H9 (cell line): ENCODE measurements around the gene TPD52L2. TPM values are rescaled to one million over a fixed set of nuclear protein-coding genes. Genes with fewer than 3 reads are reported as not detected.

Experiments
- DNase-seq: peaks from one replicate; pipeline ENCODE4 v3.0.0-alpha.2; 2017
- H2AFZ ChIP-seq: one replicate; pipeline ENCODE4 v1.6.1; 2013; ENCODE audit warnings: mild to moderate bottlenecking, low read length, control low read depth, moderate library complexity
- H2AK5ac ChIP-seq: 2 replicates; pipeline ENCODE4 v1.6.1; 2013; ENCODE audit warnings: low read length, control low read depth, mixed read lengths; ENCODE audit not compliant: insufficient read length
- H2BK120ac ChIP-seq: one replicate; pipeline ENCODE4 v1.6.1; 2013; ENCODE audit warnings: low read depth, mild to moderate bottlenecking, low read length, control low read depth, inconsistent platforms; ENCODE audit not compliant: poor library complexity, severe bottlenecking
- H2BK12ac ChIP-seq: 2 replicates; pipeline ENCODE4 v1.6.1; 2013; ENCODE audit warnings: low read length, control low read depth, mixed read lengths, low read depth; ENCODE audit not compliant: insufficient read length
- H2BK15ac ChIP-seq: 2 replicates; pipeline ENCODE4 v1.6.1; 2013; ENCODE audit warnings: low read depth, low read length, control low read depth
- H2BK20ac ChIP-seq: one replicate; pipeline ENCODE4 v1.6.1; 2013; ENCODE audit warnings: low read depth, mild to moderate bottlenecking, low read length, control low read depth, inconsistent platforms; ENCODE audit not compliant: poor library complexity, severe bottlenecking
- H2BK5ac ChIP-seq: 2 replicates; pipeline ENCODE4 v1.6.1; 2013; ENCODE audit warnings: low read length, control low read depth, mixed read lengths; ENCODE audit not compliant: insufficient read length
- H3K14ac ChIP-seq: 2 replicates; pipeline ENCODE4 v1.6.1; 2013; ENCODE audit warnings: low read length, control low read depth; ENCODE audit not compliant: insufficient read depth
- H3K18ac ChIP-seq: 2 replicates; pipeline ENCODE4 v1.6.1; 2013; ENCODE audit warnings: low read depth, mild to moderate bottlenecking, mixed read lengths, low read length, control low read depth; ENCODE audit not compliant: insufficient read length
- H3K23ac ChIP-seq: 2 replicates; pipeline ENCODE4 v1.6.1; 2013; ENCODE audit warnings: low read length, control low read depth, mixed read lengths, low read depth; ENCODE audit not compliant: insufficient read length
- H3K23me2 ChIP-seq: 2 replicates; pipeline ENCODE4 v1.6.1; 2013; ENCODE audit warnings: low read depth, mild to moderate bottlenecking, mixed read lengths, low read length, control low read depth; ENCODE audit not compliant: insufficient read length, poor library complexity, severe bottlenecking
- H3K27ac ChIP-seq: 2 replicates; pipeline ENCODE4 v1.5.1; 2013; ENCODE audit warnings: low read length, control low read depth, mixed read lengths, low read depth; ENCODE audit not compliant: insufficient read length
- H3K27me3 ChIP-seq: 2 replicates; pipeline ENCODE4 v1.6.1; 2013; ENCODE audit warnings: low read length, control low read depth, inconsistent platforms; ENCODE audit not compliant: insufficient read depth
- H3K4ac ChIP-seq: 2 replicates; pipeline ENCODE4 v1.6.1; 2013; ENCODE audit warnings: low read depth, mild to moderate bottlenecking, control low read depth, inconsistent platforms, low read length, moderate library complexity
- H3K4me1 ChIP-seq: 2 replicates; pipeline ENCODE4 v1.6.1; 2013; ENCODE audit warnings: low read length, control low read depth, inconsistent platforms; ENCODE audit not compliant: insufficient read depth
- H3K4me2 ChIP-seq: 2 replicates; pipeline ENCODE4 v1.6.1; 2013; ENCODE audit warnings: low read length, control low read depth, mixed read lengths; ENCODE audit not compliant: insufficient read length, insufficient read depth
- H3K56ac ChIP-seq: 2 replicates; pipeline ENCODE4 v1.6.1; 2013; ENCODE audit warnings: low read depth, mild to moderate bottlenecking, mixed read lengths, low read length, control low read depth; ENCODE audit not compliant: insufficient read length
- H3K79me1 ChIP-seq: 2 replicates; pipeline ENCODE4 v1.6.1; 2013; ENCODE audit warnings: low read depth, mild to moderate bottlenecking, moderate library complexity, low read length, control low read depth, inconsistent platforms; ENCODE audit not compliant: insufficient read depth, poor library complexity, severe bottlenecking
- H3K79me2 ChIP-seq: 2 replicates; pipeline ENCODE4 v1.6.1; 2013; ENCODE audit warnings: low read length, control low read depth, inconsistent platforms; ENCODE audit not compliant: insufficient read depth
- H3K9ac ChIP-seq: 2 replicates; pipeline ENCODE4 v1.6.1; 2013; ENCODE audit warnings: low read length, control low read depth, mixed read lengths; ENCODE audit not compliant: insufficient read length; ENCODE audit errors: extremely low read depth
- H3K9me3 ChIP-seq: one replicate; pipeline ENCODE4 v1.6.1; 2013; ENCODE audit warnings: low read depth, low read length, inconsistent platforms; ENCODE audit not compliant: control insufficient read depth
- H3T11ph ChIP-seq: one replicate; pipeline ENCODE4 v1.6.1; 2013; ENCODE audit warnings: mild to moderate bottlenecking, low read length, control low read depth, inconsistent platforms
- H4K20me1 ChIP-seq: one replicate; pipeline ENCODE4 v1.6.1; 2013; ENCODE audit not compliant: control insufficient read depth, insufficient read length, insufficient read depth
- H4K5ac ChIP-seq: 2 replicates; pipeline ENCODE4 v1.6.1; 2013; ENCODE audit warnings: low read depth, mild to moderate bottlenecking, mixed read lengths, low read length, control low read depth; ENCODE audit not compliant: insufficient read length
- H4K8ac ChIP-seq: replicated peaks from 2 replicates; pipeline ENCODE4 v1.6.1; 2013; ENCODE audit warnings: low read length, control low read depth, mixed read lengths, low read depth; ENCODE audit not compliant: insufficient read length
- H4K91ac ChIP-seq: 2 replicates; pipeline ENCODE4 v1.6.1; 2013; ENCODE audit warnings: low read depth, mild to moderate bottlenecking, moderate library complexity, mixed read lengths, low read length, control low read depth; ENCODE audit not compliant: insufficient read length
- H3K27ac Mint-ChIP-seq, 3 experiments: 2 replicates in 2 of 3; 3 replicates in 1 of 3; pipeline ENCODE4 v1.8.0; 2020 to 2021; ENCODE audit warnings: mixed read lengths in 3 of 3, mild to moderate bottlenecking in 1 of 3, moderate library complexity in 1 of 3
- H3K27me3 Mint-ChIP-seq: 2 replicates; pipeline ENCODE4 v1.8.0; 2021; ENCODE audit warnings: low read depth, mild to moderate bottlenecking, moderate library complexity, mixed read lengths
- H3K36me3 Mint-ChIP-seq, 3 experiments: 2 replicates in 2 of 3; 3 replicates in 1 of 3; pipeline ENCODE4 v1.8.0; 2020 to 2021; ENCODE audit warnings: low read depth in 3 of 3, mixed read lengths in 3 of 3; ENCODE audit not compliant: insufficient read depth in 1 of 3
- H3K4me1 Mint-ChIP-seq, 2 experiments: 2 replicates each; pipeline ENCODE4 v1.8.0; 2020; ENCODE audit warnings: mixed read lengths in 2 of 2
- H3K4me3 Mint-ChIP-seq, 2 experiments: 2 replicates in 1 of 2; 3 replicates in 1 of 2; pipeline ENCODE4 v1.8.0; 2020 to 2021; ENCODE audit warnings: mild to moderate bottlenecking in 2 of 2, mixed read lengths in 2 of 2, moderate library complexity in 1 of 2
- H3K9me3 Mint-ChIP-seq, 2 experiments: 2 replicates in 1 of 2; 3 replicates in 1 of 2; pipeline ENCODE4 v1.8.0; 2020; ENCODE audit warnings: mild to moderate bottlenecking in 2 of 2, mixed read lengths in 2 of 2, moderate library complexity in 1 of 2
- CTCF ChIP-seq: fragments of 200-600 bp; sonication (generic); conservative IDR thresholded peaks from 3 replicates; pipeline ENCODE4 v1.8.0; 2021; ENCODE audit warnings: antibody characterized with exemption, mild to moderate bottlenecking
- WGBS: extraction: QIAGEN DNeasy Blood & Tissue Kit; methylation state at CpG from one replicate; pipeline ENCODE4 v1.1.7; 2013; ENCODE audit warnings: missing lambda C conversion rate, low lambda C conversion rate, mixed read lengths; ENCODE audit not compliant: insufficient read length; ENCODE audit errors: extremely low coverage; 5-methylcytosine and 5-hydroxymethylcytosine counted together
- total RNA-seq: library from RNA; stranded (reverse); gene quantifications from 2 replicates; pipeline ENCODE4 v1.2.1, GENCODE V29; 2021

The TPD52L2 gene
- total RNA-seq, 1 experiment from 2014 or later, result 94.1 TPM

GRCh38 chr20:63881451-63882226 lies 16.6 kb downstream of the TPD52L2 start:
- WGBS, result no CpG with 5 or more reads among the region's 19 CpGs
- Histone ChIP-seq H3K14ac (no peak overlapping the region), H4K91ac (no peak overlapping the region), H3K9ac (no peak overlapping the region), H3T11ph (no peak overlapping the region), H4K8ac (no peak overlapping the region), H3K9me3 (no peaks in the 10 kb centered on the region), H3K27me3 (no peaks in the 10 kb centered on the region), H3K23me2 (no peaks in the 10 kb centered on the region), H2BK20ac (no peak overlapping the region), H2BK12ac (no peak overlapping the region), H3K23ac (no peak overlapping the region), H3K4me2 (no peak overlapping the region), H3K79me2 (no peaks in the 10 kb centered on the region), H3K56ac (no peak overlapping the region), H2BK15ac (no peak overlapping the region), H3K27ac (no peak overlapping the region), H3K4ac (no peak overlapping the region), H2BK5ac (no peak overlapping the region), H2BK120ac (no peak overlapping the region), H4K5ac (no peak overlapping the region), H2AK5ac (no peak overlapping the region), H4K20me1 (no peaks in the 10 kb centered on the region), H3K79me1 (no peaks in the 10 kb centered on the region), H3K4me1 (no peaks in the 10 kb centered on the region), H2AFZ (no peak overlapping the region), H3K18ac (no peak overlapping the region)
- H3K27me3 Mint-ChIP-seq, result no peaks in the 10 kb centered on the region
- DNase-seq, result no peak
- H3K4me3 Mint-ChIP-seq, result no peak overlapping the region; a peak in 1 of 5 replicates
- TF ChIP-seq CTCF, result no peak
- no peaks in the 10 kb centered on the region for H3K9me3 Mint-ChIP-seq
- H3K4me1 Mint-ChIP-seq, result no peaks in the 10 kb centered on the region
- H3K27ac Mint-ChIP-seq, result peak overlapping the region in 1 of 3 experiments; percentile 44; a peak in 1 of 7 replicates
- H3K36me3 Mint-ChIP-seq, result peaks cover 25 to 55% (median 51%) of the 10 kb centered on the region in 3 experiments; a peak in 6 of 7 replicates
